Fibroblast of lung (primary cell): Measurements from ENCODE around the gene PRIM1. TPM values are rescaled to one million over a fixed set of nuclear protein-coding genes. Genes with fewer than 3 reads are reported as not detected.
"Not testable (repeated sequence)": the region's sequence is repeated elsewhere in the genome, so short reads cannot be mapped to it uniquely, and the experiment has no call there.

Experiments used
- DNase-seq, 2 donors: peaks; one replicate each; pipeline versions ENCODE4 v3.0.0 to v3.0.0-alpha.2; 2010; ENCODE audit warnings: low read depth in 2 of 2
- H2AFZ ChIP-seq: 2 replicates; pipeline ENCODE4 v1.5.1; 2012; ENCODE audit warnings: low read length, control low read depth, inconsistent platforms
- H3K27ac ChIP-seq: 2 replicates; pipeline ENCODE4 v1.5.1; 2011; ENCODE audit warnings: low read length, control low read depth; ENCODE audit not compliant: insufficient read depth
- H3K27me3 ChIP-seq: 2 replicates; pipeline ENCODE4 v1.5.1; 2011; ENCODE audit warnings: mild to moderate bottlenecking, low read length; ENCODE audit not compliant: control insufficient read depth, insufficient read depth
- H3K36me3 ChIP-seq: 2 replicates; pipeline ENCODE4 v1.5.1; 2011; ENCODE audit warnings: low read length; ENCODE audit not compliant: control insufficient read depth, insufficient read depth
- H3K4me1 ChIP-seq: 2 replicates; pipeline ENCODE4 v1.5.1; 2011; ENCODE audit warnings: low read length; ENCODE audit not compliant: control insufficient read depth, insufficient read depth; ENCODE audit errors: extremely low read depth
- H3K4me2 ChIP-seq: 2 replicates; pipeline ENCODE4 v1.5.1; 2011; ENCODE audit warnings: low read length, control low read depth; ENCODE audit not compliant: insufficient read depth; ENCODE audit errors: extremely low read depth
- H3K4me3 ChIP-seq, 4 experiments: fragments of 200-600 bp in 1 of 4; sonication (generic) in 1 of 4; replicated peaks in 1 of 4; 2 replicates each; pipeline ENCODE4 v1.5.1; 2011 to 2016; ENCODE audit warnings: low read length in 4 of 4, low read depth in 3 of 4, mild to moderate bottlenecking in 3 of 4, control low read depth in 2 of 4, inconsistent platforms in 1 of 4, mixed read lengths in 1 of 4; ENCODE audit not compliant: insufficient read depth in 1 of 4; ENCODE audit errors: control extremely low read depth in 1 of 4
- H3K79me2 ChIP-seq: 2 replicates; pipeline ENCODE4 v1.5.1; 2012; ENCODE audit warnings: mild to moderate bottlenecking, low read length, inconsistent platforms; ENCODE audit not compliant: control insufficient read depth, insufficient read depth
- H3K9ac ChIP-seq: 2 replicates; pipeline ENCODE4 v1.5.1; 2011; ENCODE audit warnings: mild to moderate bottlenecking, low read length, control low read depth; ENCODE audit not compliant: insufficient read depth
- H3K9me3 ChIP-seq: 2 replicates; pipeline ENCODE4 v1.5.1; 2012; ENCODE audit warnings: low read depth, low read length; ENCODE audit not compliant: control insufficient read depth, insufficient read depth
- H4K20me1 ChIP-seq: 2 replicates; pipeline ENCODE4 v1.5.1; 2011; ENCODE audit warnings: low read length; ENCODE audit not compliant: control insufficient read depth, insufficient read depth; ENCODE audit errors: extremely low read depth
- CTCF ChIP-seq, 2 donors: IDR thresholded peaks in 1 of 2; conservative IDR thresholded peaks in 1 of 2; 1 replicate in 1 of 2; 2 replicates in 1 of 2; pipeline ENCODE4 v1.5.1; 2011 to 2012; ENCODE audit warnings: low read length in 2 of 2, control low read depth in 1 of 2, inconsistent platforms in 1 of 2, low read depth in 1 of 2, mild to moderate bottlenecking in 1 of 2
- EZH2 ChIP-seq: IDR thresholded peaks from 2 replicates; pipeline ENCODE4 v1.5.1; 2012; ENCODE audit warnings: low read length, control low read depth, mild to moderate bottlenecking; ENCODE audit errors: missing control alignments
- polyA plus RNA-seq, 2 donors: library from polyadenylated mRNA; depleted of rRNA in 1 of 2; stranded (reverse) in 1 of 2; unstranded in 1 of 2; fragments of >200 nt; gene quantifications; 2 replicates each; pipeline ENCODE4 v1.2.1, GENCODE V29; 2011 to 2012; ENCODE audit warnings: missing spikeins in 1 of 2
- total RNA-seq: library from RNA; depleted of rRNA; stranded (reverse); fragments of >200 nt; gene quantifications from 2 replicates; pipeline ENCODE4 v1.2.1, GENCODE V29; 2014

PRIM1 gene
- total and polyA plus RNA-seq, 2 donors (not counting 1 experiment from before 2014, with no cell fraction given): 6.1 to 7.1 TPM

GRCh38 chr12:56749853-56750252 lies 2.3 kb downstream of the PRIM1 start:
- no peaks in the 10 kb centered on the region for H3K9me3 ChIP-seq
- H3K4me1 ChIP-seq: peaks cover 2% of the 10 kb centered on the region
- no peak for DNase-seq
- H3K27ac ChIP-seq: no peak overlapping the region
- no peaks in the 10 kb centered on the region for H3K36me3 ChIP-seq
- no peak overlapping the region for H2AFZ ChIP-seq
- H3K9ac ChIP-seq: no peak overlapping the region
- TF ChIP-seq EZH2: no peak
- no peak for TF ChIP-seq CTCF (conservative IDR thresholded peaks at IDR 0.05 in 1 of 2, IDR thresholded peaks at IDR 0.05 in 1 of 2; ENCODE audit: low read depth in 1 of 2, low read length in 2 of 2)
- no peaks in the 10 kb centered on the region for H3K27me3 ChIP-seq
- no peak overlapping the region for H3K4me2 ChIP-seq
- H3K79me2 ChIP-seq: peaks cover 1% of the 10 kb centered on the region
- H3K4me3 ChIP-seq: no peak overlapping the region
- H4K20me1 ChIP-seq: no peaks in the 10 kb centered on the region

DNA sequence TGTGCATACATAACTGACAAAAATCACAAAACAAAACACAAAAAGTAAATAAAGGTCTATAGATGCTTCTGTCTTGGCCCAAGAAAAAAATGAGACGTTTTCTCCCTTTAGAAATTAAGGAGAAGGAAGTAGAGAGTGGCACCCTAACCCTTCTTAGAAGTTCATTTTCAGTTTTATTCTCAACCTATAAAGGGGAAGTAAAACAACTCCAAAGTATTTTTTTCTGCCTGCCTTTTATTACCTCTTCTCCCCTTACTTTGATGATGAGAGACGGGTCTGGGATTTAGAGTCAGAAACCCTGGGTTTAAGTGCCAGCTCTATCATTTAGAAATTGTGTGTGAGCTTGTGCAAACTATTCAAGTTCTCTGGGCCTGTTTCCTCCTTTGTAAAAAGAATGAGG lies 2.8 kb downstream of the PRIM1 start:
- DNase-seq: no peak
- TF ChIP-seq CTCF (conservative IDR thresholded peaks at IDR 0.05 in 1 of 2, IDR thresholded peaks at IDR 0.05 in 1 of 2; ENCODE audit: low read depth in 1 of 2, low read length in 2 of 2) (no peak), EZH2 (no peak)
- no peak overlapping the region for H3K4me2 ChIP-seq
- no peak overlapping the region for H3K27ac ChIP-seq
- no peaks in the 10 kb centered on the region for H4K20me1 ChIP-seq
- H3K79me2 ChIP-seq: peaks cover 1% of the 10 kb centered on the region
- no peaks in the 10 kb centered on the region for H3K27me3 ChIP-seq
- H3K9ac ChIP-seq: no peak overlapping the region
- H3K36me3 ChIP-seq: peaks cover 1% of the 10 kb centered on the region
- H2AFZ ChIP-seq: no peak overlapping the region
- H3K4me3 ChIP-seq: no peak overlapping the region
- no peaks in the 10 kb centered on the region for H3K9me3 ChIP-seq
- peaks cover 2% of the 10 kb centered on the region for H3K4me1 ChIP-seq

- no peak overlapping the region for H3K4me3 ChIP-seq
- H3K4me2 ChIP-seq: no peak overlapping the region
- H4K20me1 ChIP-seq: no peaks in the 10 kb centered on the region
- H3K27ac ChIP-seq: no peak overlapping the region
- DNase-seq: no peak
- H3K27me3 ChIP-seq: no peaks in the 10 kb centered on the region
- H2AFZ ChIP-seq: no peak overlapping the region
- TF ChIP-seq CTCF (conservative IDR thresholded peaks at IDR 0.05 in 1 of 2, IDR thresholded peaks at IDR 0.05 in 1 of 2; ENCODE audit: low read depth in 1 of 2, low read length in 2 of 2): no peak
- TF ChIP-seq EZH2: no peak
- H3K9ac ChIP-seq: no peak overlapping the region
- no peaks in the 10 kb centered on the region for H3K9me3 ChIP-seq
- peaks cover 5% of the 10 kb centered on the region for H3K4me1 ChIP-seq
- no peaks in the 10 kb centered on the region for H3K36me3 ChIP-seq
- H3K79me2 ChIP-seq: peaks cover 18% of the 10 kb centered on the region
Observed at GRCh38 chr12:56728139-56728861, 23.8 kb downstream of the PRIM1 start.

DNA sequence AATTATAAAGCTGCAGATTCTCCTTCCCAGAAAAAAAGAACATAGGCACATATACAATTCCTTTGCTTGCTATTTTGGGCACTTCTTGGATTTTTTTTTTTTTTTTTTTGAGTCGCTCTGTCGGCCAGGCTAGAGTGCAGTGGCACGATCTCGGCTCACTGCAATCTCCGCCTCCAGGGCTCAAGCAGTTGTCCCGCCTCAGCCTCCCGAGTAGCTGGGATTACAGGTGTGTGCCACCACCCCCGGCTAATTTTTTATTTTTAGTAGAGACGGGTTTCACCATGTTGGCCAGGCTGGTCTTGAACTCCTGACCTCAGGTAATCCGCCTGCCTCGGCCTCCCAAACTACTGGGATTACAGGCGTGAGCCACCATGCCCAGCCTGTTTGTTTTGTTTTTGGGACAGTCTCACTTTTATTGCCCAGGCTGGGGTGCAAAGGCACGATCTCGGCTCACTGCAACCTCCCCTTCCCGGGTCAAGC lies 25.9 kb downstream of the PRIM1 start:
- not testable (repeated sequence) for H3K36me3 ChIP-seq, DNase-seq, H3K27me3 ChIP-seq, H3K9me3 ChIP-seq, H4K20me1 ChIP-seq, H3K4me1 ChIP-seq, H3K4me2 ChIP-seq, H3K9ac ChIP-seq
- Histone ChIP-seq H3K4me3 (peak overlapping the region in 1 of 4 experiments; percentile 93), H2AFZ (peak overlapping the region; percentile 53), H3K27ac (peak overlapping the region; percentile 92), H3K79me2 (peaks cover 39% of the 10 kb centered on the region)
